ENCODE data around the gene RPP40.
A peak's percentile ranks its signal among the peaks of the same experiment; 100 is the strongest.

The RPP40 gene

DNA sequence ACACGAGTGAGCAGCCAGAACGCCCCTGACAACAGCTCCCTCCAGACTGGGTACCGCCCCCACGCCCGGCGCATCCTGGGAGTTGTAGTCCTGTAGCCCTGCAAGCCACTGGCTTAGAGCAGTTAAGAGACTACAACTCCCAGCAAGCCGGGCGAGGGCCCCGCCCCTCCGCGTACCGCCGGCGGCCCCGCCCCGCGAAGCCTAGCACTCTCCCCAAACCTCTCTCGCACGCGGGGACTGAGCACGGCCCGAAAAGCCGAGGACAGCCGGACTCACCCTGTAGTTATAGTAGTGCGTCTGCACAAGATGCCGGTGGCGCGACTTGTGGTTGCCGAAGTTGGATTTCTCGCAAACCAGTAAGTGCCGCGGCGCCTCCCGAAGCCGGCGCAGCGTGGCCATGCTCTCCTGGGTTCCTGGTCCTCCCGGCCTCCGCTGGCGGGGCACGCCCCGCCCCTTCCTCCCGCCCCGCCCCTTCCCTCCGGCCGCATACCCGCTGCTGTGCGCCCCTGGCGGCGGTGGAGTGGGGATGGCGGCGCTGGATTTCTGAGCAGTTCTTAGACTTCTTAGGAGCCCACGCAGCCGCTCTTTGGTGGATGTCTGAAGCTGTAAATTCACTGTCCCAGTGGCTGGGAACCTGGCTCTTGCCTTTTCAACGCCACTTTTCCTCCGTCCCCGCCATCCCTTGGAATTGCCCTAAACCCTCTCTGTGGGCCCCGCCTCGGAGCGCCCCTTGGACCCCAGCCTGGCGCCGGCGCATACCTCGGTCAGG, at the start of gene RPP40 (continued):
- TF ChIP-seq ZNF558 (tag by site-specific recombination; IDR thresholded peaks at IDR 0.05) (no peak), ZNF658 (tag by site-specific recombination; IDR thresholded peaks at IDR 0.05) (no peak), ZNF701 (tag by site-specific recombination; IDR thresholded peaks at IDR 0.05) (no peak), TCF7L2 (IDR thresholded peaks at IDR 0.05; ENCODE audit: borderline replicate concordance, low read depth, low read length) (no peak), ZNF544 (tag by site-specific recombination; IDR thresholded peaks at IDR 0.05) (no peak), ZNF837 (tag by site-specific recombination; IDR thresholded peaks at IDR 0.05) (no peak), OVOL3 (tag by site-specific recombination; IDR thresholded peaks at IDR 0.05) (no peak), ZNF175 (tag by site-specific recombination; IDR thresholded peaks at IDR 0.05) (no peak), ZNF426 (tag by site-specific recombination; IDR thresholded peaks at IDR 0.05) (no peak), ZFP37 (tag by site-specific recombination; IDR thresholded peaks at IDR 0.05) (0 out of 2 replicates have a peak, but pooled peaks have one; percentile 25), KLF16 (tag by site-specific recombination; IDR thresholded peaks at IDR 0.05) (peak; percentile 98), ZSCAN30 (tag by site-specific recombination; IDR thresholded peaks at IDR 0.05) (peak; percentile 49; the same call in 1 of the 2 replicates), MEIS1 (CRISPR knock-in tag; IDR thresholded peaks at IDR 0.05; ENCODE audit: borderline replicate concordance) (no peak), ZBTB8A (tag by site-specific recombination; IDR thresholded peaks at IDR 0.05) (0 out of 2 replicates have a peak, but pooled peaks have one; percentile 20), ZNF394 (tag by site-specific recombination; IDR thresholded peaks at IDR 0.05; ENCODE audit: borderline replicate concordance) (no peak; the same call in 1 of the 2 replicates), ZNF777 (tag by site-specific recombination; IDR thresholded peaks at IDR 0.05; ENCODE audit: borderline replicate concordance) (no peak), ZNF239 (tag by site-specific recombination; IDR thresholded peaks at IDR 0.05) (no peak), ZNF785 (tag by site-specific recombination; IDR thresholded peaks at IDR 0.05) (peak; percentile 38; the same call in 1 of the 2 replicates)
- TF ChIP-seq, protein P1, sequence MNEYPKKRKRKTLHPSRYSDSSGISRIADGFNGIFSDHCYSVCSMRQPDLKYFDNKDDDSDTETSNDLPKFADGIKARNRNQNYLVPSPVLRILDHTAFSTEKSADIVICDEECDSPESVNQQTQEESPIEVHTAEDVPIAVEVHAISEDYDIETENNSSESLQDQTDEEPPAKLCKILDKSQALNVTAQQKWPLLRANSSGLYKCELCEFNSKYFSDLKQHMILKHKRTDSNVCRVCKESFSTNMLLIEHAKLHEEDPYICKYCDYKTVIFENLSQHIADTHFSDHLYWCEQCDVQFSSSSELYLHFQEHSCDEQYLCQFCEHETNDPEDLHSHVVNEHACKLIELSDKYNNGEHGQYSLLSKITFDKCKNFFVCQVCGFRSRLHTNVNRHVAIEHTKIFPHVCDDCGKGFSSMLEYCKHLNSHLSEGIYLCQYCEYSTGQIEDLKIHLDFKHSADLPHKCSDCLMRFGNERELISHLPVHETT (tag by site-specific recombination; IDR thresholded peaks at IDR 0.05), result no peak
- TF ChIP-seq, protein P2, sequence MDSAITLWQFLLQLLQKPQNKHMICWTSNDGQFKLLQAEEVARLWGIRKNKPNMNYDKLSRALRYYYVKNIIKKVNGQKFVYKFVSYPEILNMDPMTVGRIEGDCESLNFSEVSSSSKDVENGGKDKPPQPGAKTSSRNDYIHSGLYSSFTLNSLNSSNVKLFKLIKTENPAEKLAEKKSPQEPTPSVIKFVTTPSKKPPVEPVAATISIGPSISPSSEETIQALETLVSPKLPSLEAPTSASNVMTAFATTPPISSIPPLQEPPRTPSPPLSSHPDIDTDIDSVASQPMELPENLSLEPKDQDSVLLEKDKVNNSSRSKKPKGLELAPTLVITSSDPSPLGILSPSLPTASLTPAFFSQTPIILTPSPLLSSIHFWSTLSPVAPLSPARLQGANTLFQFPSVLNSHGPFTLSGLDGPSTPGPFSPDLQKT (IDR thresholded peaks at IDR 0.05; ENCODE audit: borderline replicate concordance, low read depth, low read length), result no peak
- TF ChIP-seq, protein P3, sequence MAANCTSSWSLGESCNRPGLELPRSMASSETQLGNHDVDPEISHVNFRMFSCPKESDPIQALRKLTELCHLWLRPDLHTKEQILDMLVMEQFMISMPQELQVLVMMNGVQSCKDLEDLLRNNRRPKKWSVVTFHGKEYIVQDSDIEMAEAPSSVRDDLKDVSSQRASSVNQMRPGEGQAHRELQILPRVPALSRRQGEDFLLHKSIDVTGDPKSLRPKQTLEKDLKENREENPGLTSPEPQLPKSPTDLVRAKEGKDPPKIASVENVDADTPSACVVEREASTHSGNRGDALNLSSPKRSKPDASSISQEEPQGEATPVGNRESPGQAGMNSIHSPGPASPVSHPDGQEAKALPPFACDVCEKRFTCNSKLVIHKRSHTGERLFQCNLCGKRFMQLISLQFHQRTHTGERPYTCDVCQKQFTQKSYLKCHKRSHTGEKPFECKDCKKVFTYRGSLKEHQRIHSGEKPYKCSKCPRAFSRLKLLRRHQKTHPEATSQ (tag by site-specific recombination; IDR thresholded peaks at IDR 0.05), result no peak
- TF ChIP-seq, protein P4, sequence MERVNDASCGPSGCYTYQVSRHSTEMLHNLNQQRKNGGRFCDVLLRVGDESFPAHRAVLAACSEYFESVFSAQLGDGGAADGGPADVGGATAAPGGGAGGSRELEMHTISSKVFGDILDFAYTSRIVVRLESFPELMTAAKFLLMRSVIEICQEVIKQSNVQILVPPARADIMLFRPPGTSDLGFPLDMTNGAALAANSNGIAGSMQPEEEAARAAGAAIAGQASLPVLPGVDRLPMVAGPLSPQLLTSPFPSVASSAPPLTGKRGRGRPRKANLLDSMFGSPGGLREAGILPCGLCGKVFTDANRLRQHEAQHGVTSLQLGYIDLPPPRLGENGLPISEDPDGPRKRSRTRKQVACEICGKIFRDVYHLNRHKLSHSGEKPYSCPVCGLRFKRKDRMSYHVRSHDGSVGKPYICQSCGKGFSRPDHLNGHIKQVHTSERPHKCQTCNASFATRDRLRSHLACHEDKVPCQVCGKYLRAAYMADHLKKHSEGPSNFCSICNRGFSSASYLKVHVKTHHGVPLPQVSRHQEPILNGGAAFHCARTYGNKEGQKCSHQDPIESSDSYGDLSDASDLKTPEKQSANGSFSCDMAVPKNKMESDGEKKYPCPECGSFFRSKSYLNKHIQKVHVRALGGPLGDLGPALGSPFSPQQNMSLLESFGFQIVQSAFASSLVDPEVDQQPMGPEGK (tag by site-specific recombination; IDR thresholded peaks at IDR 0.05), result peak; percentile 63
- TF ChIP-seq, protein P5, sequence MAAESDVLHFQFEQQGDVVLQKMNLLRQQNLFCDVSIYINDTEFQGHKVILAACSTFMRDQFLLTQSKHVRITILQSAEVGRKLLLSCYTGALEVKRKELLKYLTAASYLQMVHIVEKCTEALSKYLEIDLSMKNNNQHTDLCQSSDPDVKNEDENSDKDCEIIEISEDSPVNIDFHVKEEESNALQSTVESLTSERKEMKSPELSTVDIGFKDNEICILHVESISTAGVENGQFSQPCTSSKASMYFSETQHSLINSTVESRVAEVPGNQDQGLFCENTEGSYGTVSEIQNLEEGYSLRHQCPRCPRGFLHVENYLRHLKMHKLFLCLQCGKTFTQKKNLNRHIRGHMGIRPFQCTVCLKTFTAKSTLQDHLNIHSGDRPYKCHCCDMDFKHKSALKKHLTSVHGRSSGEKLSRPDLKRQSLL (tag by site-specific recombination; IDR thresholded peaks at IDR 0.05), result no peak
- TF ChIP-seq, protein P6, sequence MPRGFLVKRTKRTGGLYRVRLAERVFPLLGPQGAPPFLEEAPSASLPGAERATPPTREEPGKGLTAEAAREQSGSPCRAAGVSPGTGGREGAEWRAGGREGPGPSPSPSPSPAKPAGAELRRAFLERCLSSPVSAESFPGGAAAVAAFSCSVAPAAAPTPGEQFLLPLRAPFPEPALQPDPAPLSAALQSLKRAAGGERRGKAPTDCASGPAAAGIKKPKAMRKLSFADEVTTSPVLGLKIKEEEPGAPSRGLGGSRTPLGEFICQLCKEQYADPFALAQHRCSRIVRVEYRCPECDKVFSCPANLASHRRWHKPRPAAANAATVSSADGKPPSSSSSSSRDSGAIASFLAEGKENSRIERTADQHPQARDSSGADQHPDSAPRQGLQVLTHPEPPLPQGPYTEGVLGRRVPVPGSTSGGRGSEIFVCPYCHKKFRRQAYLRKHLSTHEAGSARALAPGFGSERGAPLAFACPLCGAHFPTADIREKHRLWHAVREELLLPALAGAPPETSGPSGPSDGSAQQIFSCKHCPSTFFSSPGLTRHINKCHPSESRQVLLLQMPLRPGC (tag by site-specific recombination; IDR thresholded peaks at IDR 0.05), result no peak
- TF ChIP-seq, protein P7, sequence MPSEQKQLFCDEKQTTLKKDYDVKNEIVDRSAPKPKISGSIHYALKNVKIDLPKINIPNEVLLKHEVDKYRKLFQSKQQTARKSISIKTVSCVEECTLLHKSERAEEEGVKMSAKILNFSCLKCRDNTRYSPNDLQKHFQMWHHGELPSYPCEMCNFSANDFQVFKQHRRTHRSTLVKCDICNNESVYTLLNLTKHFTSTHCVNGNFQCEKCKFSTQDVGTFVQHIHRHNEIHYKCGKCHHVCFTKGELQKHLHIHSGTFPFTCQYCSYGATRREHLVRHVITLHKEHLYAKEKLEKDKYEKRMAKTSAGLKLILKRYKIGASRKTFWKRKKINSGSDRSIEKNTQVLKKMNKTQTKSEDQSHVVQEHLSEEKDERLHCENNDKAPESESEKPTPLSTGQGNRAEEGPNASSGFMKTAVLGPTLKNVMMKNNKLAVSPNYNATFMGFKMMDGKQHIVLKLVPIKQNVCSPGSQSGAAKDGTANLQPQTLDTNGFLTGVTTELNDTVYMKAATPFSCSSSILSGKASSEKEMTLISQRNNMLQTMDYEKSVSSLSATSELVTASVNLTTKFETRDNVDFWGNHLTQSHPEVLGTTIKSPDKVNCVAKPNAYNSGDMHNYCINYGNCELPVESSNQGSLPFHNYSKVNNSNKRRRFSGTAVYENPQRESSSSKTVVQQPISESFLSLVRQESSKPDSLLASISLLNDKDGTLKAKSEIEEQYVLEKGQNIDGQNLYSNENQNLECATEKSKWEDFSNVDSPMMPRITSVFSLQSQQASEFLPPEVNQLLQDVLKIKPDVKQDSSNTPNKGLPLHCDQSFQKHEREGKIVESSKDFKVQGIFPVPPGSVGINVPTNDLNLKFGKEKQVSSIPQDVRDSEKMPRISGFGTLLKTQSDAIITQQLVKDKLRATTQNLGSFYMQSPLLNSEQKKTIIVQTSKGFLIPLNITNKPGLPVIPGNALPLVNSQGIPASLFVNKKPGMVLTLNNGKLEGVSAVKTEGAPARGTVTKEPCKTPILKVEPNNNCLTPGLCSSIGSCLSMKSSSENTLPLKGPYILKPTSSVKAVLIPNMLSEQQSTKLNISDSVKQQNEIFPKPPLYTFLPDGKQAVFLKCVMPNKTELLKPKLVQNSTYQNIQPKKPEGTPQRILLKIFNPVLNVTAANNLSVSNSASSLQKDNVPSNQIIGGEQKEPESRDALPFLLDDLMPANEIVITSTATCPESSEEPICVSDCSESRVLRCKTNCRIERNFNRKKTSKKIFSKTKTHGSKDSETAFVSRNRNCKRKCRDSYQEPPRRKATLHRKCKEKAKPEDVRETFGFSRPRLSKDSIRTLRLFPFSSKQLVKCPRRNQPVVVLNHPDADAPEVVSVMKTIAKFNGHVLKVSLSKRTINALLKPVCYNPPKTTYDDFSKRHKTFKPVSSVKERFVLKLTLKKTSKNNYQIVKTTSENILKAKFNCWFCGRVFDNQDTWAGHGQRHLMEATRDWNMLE (tag by site-specific recombination; conservative IDR thresholded peaks at IDR 0.05; ENCODE audit: low read depth), result no peak
